ENCODE data around the gene SUMO2. TPM values are rescaled to one million over a fixed set of nuclear protein-coding genes. Genes with fewer than 3 reads are reported as not detected.
A peak's percentile ranks its signal among the peaks of the same experiment; 100 is the strongest.

SUMO2 gene
- total RNA-seq, 1 donor from 2014 or later: 351 TPM

DNA sequence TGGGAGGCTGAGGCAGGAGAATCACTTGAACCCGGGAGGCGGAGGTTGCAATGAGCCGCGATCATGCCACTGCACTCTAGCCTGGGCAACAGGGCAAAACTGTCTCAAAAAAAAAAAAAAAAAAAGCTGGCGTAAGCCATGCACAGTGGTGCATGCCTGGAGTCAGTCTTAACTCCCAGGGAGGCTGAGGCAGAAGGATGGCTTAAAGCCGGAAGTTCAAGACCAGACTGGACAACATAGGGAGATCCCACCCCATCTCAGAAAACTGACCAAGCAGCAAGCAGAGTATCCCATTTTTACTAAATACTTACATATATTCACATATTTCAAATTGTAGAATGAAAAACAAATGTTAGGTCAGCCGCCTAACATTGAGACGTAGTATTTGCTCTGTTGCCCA lies 55.8 kb downstream of the SUMO2 start:
- Histone ChIP-seq H3K36me3 (peaks cover 18% of the 10 kb centered on the region), H3K4me3 (no peak overlapping the region), H3K27me3 (ENCODE audit: low read depth) (no peaks in the 10 kb centered on the region), H3K9me3 (no peaks in the 10 kb centered on the region), H3K27ac (no peak overlapping the region), H3K4me1 (peaks cover 40% of the 10 kb centered on the region)
- no peak for DNase-seq
- TF ChIP-seq, protein P1, sequence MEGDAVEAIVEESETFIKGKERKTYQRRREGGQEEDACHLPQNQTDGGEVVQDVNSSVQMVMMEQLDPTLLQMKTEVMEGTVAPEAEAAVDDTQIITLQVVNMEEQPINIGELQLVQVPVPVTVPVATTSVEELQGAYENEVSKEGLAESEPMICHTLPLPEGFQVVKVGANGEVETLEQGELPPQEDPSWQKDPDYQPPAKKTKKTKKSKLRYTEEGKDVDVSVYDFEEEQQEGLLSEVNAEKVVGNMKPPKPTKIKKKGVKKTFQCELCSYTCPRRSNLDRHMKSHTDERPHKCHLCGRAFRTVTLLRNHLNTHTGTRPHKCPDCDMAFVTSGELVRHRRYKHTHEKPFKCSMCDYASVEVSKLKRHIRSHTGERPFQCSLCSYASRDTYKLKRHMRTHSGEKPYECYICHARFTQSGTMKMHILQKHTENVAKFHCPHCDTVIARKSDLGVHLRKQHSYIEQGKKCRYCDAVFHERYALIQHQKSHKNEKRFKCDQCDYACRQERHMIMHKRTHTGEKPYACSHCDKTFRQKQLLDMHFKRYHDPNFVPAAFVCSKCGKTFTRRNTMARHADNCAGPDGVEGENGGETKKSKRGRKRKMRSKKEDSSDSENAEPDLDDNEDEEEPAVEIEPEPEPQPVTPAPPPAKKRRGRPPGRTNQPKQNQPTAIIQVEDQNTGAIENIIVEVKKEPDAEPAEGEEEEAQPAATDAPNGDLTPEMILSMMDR (IDR thresholded peaks at IDR 0.05): no peak
- intact Hi-C loops (cut with DNase I): no loop called here
- no peak for ATAC-seq

DNA sequence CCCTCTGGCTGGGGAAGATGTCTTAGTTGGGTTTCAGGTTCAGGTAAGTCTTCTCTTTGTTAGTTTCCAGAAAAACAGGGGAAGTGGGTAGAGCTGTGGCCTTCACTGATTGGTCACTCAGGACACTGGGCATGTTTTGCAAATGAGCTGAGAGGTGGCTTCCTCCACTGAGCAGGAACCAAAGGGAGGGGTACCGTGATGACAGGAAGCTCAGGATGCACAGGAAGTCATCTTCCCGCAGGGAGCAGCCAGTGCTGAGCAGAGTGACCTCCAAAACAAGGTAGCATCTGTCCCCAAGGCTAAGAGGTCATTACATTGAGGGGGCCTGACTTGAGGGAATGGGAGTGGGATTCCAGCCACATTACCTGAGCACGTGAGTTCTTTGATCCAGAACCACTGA lies 56.8 kb downstream of the SUMO2 start:
- TF ChIP-seq, protein P1 (IDR thresholded peaks at IDR 0.05): no peak
- no peak for ATAC-seq
- Histone ChIP-seq H3K9me3 (no peaks in the 10 kb centered on the region), H3K36me3 (peaks cover 26% of the 10 kb centered on the region), H3K4me1 (peaks cover 35% of the 10 kb centered on the region), H3K27me3 (ENCODE audit: low read depth) (no peaks in the 10 kb centered on the region), H3K4me3 (no peak overlapping the region), H3K27ac (peak overlapping the region; percentile 83)
- intact Hi-C loops (cut with DNase I): no loop called here
- DNase-seq: no peak

DNA sequence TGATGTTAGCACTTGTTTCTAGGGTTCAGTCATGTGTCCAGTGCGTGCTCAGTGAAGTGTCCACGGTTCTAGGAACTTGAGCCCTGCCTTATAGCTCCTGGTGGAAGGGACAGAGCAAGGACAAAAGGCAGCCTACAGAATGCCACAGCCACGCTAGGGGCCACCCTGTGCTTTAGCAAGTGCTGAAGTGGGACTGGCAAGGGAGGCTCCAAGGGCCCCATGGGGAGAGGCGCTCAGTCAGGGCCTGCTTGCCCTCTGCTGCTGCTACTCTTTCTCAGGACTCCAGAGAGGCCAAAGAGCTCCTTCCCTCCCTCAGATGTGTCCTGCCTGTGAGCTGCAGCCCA lies 58.0 kb downstream of the SUMO2 start:
- ATAC-seq (peak in 1 of 2 donors; percentile 18), DNase-seq (no peak)
- Histone ChIP-seq H3K9me3 (no peaks in the 10 kb centered on the region), H3K4me1 (peaks cover 25% of the 10 kb centered on the region), H3K27me3 (ENCODE audit: low read depth) (no peaks in the 10 kb centered on the region), H3K36me3 (peaks cover 30% of the 10 kb centered on the region), H3K27ac (peak overlapping the region; percentile 83), H3K4me3 (no peak overlapping the region)
- intact Hi-C loops (cut with DNase I): no loop called here
- TF ChIP-seq, protein P1 (IDR thresholded peaks at IDR 0.05): no peak

DNA sequence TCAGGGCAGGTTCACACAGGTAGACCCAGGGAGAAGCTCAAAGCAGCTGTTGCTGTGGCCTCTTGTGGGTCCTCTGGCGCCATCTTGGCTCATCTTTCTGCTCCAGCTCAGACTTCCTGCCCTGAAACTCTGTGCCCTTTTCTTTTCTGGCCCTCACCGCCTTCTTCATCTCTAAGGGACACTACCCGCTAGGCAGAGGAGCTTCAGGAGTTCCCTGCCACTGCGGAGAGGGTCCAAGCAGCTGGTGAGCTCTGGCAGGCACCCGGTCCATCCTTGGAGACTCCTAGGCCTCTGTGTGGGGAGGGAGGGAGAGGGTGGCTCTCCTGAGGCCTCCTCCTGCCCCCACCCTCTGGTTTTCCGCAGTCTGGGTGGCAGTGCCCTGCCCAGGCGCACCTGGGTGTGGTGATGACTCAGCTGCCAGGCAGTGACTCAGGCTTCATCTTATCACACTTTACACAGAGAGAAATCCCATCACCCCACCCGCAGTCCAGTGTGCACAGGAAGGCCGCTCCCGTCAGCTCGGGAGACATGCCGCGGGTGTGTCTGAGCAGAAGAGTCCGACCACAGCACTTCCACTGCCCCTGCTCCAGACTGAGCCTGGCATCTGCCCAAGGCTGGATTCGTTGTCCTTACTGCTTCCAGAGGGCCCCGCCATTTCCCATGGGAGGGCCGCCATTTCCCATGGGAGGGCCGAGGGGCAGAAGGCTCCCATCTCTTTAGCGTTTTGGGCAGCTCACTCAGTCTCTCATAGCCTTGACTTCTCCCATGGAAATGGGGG lies 58.5 kb downstream of the SUMO2 start:
- DNase-seq (peak; percentile 78), ATAC-seq (peak; percentile 92)
- H3K9me3 ChIP-seq: no peaks in the 10 kb centered on the region
- no peaks in the 10 kb centered on the region for H3K27me3 ChIP-seq (ENCODE audit: low read depth)
- no peak overlapping the region for H3K4me3 ChIP-seq
- H3K27ac ChIP-seq: peak overlapping the region; percentile 83
- TF ChIP-seq, protein P1 (IDR thresholded peaks at IDR 0.05): no peak
- peaks cover 28% of the 10 kb centered on the region for H3K36me3 ChIP-seq
- H3K4me1 ChIP-seq: peaks cover 25% of the 10 kb centered on the region
- intact Hi-C loops (cut with DNase I): no loop called here

DNA sequence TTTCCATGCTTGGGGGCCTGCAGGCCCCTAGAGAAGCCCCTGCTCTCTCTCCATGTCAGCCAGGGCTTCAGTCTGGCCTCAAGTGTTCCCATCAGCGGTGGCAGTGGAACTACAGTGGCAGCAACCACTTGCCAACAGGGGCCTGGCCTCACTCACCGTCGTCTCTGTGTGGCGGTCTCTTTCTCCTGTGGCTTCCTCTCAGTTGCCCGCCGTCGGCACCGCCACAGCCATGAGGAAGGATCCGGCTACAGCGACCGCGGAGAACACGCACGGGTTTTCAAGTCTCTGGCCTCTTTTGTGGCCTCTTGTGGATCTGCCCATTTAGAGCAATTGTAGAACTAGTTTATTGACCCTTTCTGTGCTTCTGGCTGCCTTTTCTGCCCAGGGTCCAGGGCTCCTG lies 64.5 kb downstream of the SUMO2 start:
- H3K9me3 ChIP-seq: no peaks in the 10 kb centered on the region
- no peak for ATAC-seq
- no peaks in the 10 kb centered on the region for H3K27me3 ChIP-seq (ENCODE audit: low read depth)
- H3K27ac ChIP-seq: no peak overlapping the region
- DNase-seq: no peak
- H3K4me3 ChIP-seq: no peak overlapping the region
- TF ChIP-seq, protein P1 (IDR thresholded peaks at IDR 0.05): no peak
- peaks cover 28% of the 10 kb centered on the region for H3K36me3 ChIP-seq
- H3K4me1 ChIP-seq: peaks cover 33% of the 10 kb centered on the region
- intact Hi-C loops (cut with DNase I): loop anchor here (10.0 kb wide), 1 partner anchor 56 kb away; no protein-coding TSS in a partner anchor
